GM18499 (cell line): Measurements from ENCODE around the gene PSD2.

ENCODE experiments used
- ATAC-seq: cut with Tn5 transposase; IDR thresholded peaks from one replicate; pipeline ENCODE4 v1.9.1; 2021; ENCODE audit warnings: moderate number of reproducible peaks; ENCODE audit not compliant: insufficient read depth, unreplicated experiment

PSD2 gene

GRCh38 chr5:139809331-139809810 is 13.8 kb downstream of the PSD2 start:
- no peak for ATAC-seq

- ATAC-seq = no peak
These were observed 15.0 kb downstream of the PSD2 start for GRCh38 chr5:139810341-139811273.

GRCh38 chr5:139811274-139811607 is 15.6 kb downstream of the PSD2 start:
- no peak for ATAC-seq

GRCh38 chr5:139812323-139812722 is 16.7 kb downstream of the PSD2 start:
- ATAC-seq = no peak

GRCh38 chr5:139812836-139813805 is 17.5 kb downstream of the PSD2 start:
- ATAC-seq = no peak

GRCh38 chr5:139814191-139814601 is 18.6 kb downstream of the PSD2 start:
- no peak for ATAC-seq

- ATAC-seq = no peak
These were observed 19.2 kb downstream of the PSD2 start for GRCh38 chr5:139814704-139815280.

GRCh38 chr5:139816566-139816965 is 21.0 kb downstream of the PSD2 start:
- no peak for ATAC-seq

- no peak for ATAC-seq
These were observed 21.8 kb downstream of the PSD2 start for GRCh38 chr5:139817362-139817761.

- ATAC-seq = no peak
These were observed 22.4 kb downstream of the PSD2 start for GRCh38 chr5:139817970-139818369.

GRCh38 chr5:139820130-139820529 is 24.5 kb downstream of the PSD2 start:
- no peak for ATAC-seq

- no peak for ATAC-seq
These were observed 25.0 kb downstream of the PSD2 start for GRCh38 chr5:139820606-139821005.

GRCh38 chr5:139821806-139822552 is 26.4 kb downstream of the PSD2 start:
- no peak for ATAC-seq

- no peak for ATAC-seq
These were observed 27.2 kb downstream of the PSD2 start for GRCh38 chr5:139822553-139823425.

GRCh38 chr5:139823757-139824355 is 28.2 kb downstream of the PSD2 start:
- ATAC-seq = no peak

- ATAC-seq = no peak
These were observed 30.1 kb downstream of the PSD2 start for GRCh38 chr5:139825690-139826089.

- ATAC-seq = no peak
These were observed 32.7 kb downstream of the PSD2 start for GRCh38 chr5:139828207-139828895.

- no peak for ATAC-seq
These were observed 33.9 kb downstream of the PSD2 start for GRCh38 chr5:139829471-139829870.
